HG03565 (cell line): Measurements from ENCODE around the gene SAP30BP.

Experiments
- ATAC-seq: cut with Tn5 transposase; IDR thresholded peaks from one replicate; pipeline ENCODE4 v1.9.1; 2021; ENCODE audit warnings: mild to moderate bottlenecking, moderate library complexity; ENCODE audit not compliant: unreplicated experiment

The SAP30BP gene

DNA sequence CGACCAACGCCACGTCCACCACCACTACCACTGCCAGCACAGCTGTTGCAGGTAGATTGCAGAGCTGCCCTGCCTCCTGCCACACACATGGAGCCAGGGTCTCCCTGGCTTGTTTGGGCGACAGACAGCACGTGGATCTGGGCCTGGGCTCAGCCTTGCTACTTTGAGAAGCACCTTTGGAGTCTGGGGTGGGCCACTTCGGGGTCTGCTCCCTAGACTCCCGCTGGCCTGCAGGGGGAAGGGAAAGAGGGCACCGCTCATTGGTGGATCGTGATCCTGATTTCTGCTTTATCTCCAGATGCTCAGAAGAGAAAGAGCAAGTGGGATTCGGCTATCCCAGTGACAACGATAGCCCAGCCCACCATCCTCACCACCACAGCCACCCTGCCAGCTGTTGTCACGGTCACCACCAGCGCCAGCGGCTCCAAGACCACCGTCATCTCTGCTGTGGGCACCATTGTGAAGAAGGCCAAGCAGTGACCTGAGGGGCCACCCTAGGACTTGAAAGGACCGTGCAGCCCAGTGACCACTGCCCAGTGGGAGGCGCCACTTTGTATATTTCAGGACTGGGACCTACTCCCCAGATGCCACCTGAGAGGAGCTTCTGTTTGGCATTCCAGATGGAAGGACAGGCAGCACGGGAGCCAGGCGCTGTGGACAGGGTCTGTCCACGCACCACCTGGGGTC, 39.0 kb downstream of the SAP30BP start:
- ATAC-seq, result no peak

- no peak for ATAC-seq
These were observed 40.0 kb downstream of the SAP30BP start for GRCh38 chr17:75707079-75707571.

GRCh38 chr17:75712446-75712845, 45.3 kb downstream of the SAP30BP start:
- no peak for ATAC-seq

- no peak for ATAC-seq
These were observed 52.6 kb downstream of the SAP30BP start for GRCh38 chr17:75719732-75720131.

DNA sequence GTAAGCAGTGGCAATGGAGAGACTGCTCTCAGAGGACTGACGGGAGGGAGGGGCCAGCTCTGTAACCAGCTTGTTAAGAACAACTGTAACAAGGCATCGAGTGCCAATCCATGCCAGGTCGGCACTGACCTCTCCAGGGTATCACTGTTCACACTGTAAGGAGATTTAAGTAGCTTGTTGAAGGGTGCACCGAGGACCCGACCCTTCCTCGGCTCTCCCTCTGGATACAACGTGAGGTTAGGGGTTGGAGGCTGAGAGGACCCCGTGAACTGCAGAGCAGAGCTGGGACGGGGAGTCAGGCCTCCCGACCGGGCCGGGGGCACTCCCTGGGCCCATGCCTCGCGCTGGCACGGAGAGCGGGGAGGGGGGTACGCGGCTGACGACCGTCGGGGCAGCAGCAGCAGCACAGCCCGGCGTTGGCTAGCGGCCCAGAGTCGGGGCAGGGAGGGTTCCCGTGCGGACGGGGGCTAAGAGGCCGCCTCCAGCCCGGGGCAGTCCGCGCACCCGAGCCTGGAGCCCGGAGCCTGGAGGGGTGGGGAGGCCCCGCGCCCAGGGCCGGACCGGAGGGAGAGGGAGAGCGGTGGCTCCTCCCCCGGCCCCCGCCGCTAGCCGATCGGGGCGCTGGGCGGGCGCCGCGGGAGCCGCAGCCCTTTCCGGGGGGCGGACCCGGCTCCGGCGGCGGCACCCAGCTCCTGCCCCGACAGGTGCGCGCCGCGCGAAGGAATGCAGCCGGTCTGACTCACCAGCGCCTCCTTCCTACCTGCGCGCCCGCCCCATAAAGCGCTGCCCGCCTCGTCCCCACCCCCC, 53.7 kb downstream of the SAP30BP start, which contains the start of gene ITGB4:
Gene ITGB4 (plus strand): TSS at position 804 of the 807 bp plus-strand sequence. CDS start 3,245 bp downstream, outside the sequence.
- no peak for ATAC-seq

- ATAC-seq, result no peak
These were observed 54.4 kb downstream of the SAP30BP start for GRCh38 chr17:75721463-75722011.

GRCh38 chr17:75722076-75722475, 54.9 kb downstream of the SAP30BP start:
- no peak for ATAC-seq

DNA sequence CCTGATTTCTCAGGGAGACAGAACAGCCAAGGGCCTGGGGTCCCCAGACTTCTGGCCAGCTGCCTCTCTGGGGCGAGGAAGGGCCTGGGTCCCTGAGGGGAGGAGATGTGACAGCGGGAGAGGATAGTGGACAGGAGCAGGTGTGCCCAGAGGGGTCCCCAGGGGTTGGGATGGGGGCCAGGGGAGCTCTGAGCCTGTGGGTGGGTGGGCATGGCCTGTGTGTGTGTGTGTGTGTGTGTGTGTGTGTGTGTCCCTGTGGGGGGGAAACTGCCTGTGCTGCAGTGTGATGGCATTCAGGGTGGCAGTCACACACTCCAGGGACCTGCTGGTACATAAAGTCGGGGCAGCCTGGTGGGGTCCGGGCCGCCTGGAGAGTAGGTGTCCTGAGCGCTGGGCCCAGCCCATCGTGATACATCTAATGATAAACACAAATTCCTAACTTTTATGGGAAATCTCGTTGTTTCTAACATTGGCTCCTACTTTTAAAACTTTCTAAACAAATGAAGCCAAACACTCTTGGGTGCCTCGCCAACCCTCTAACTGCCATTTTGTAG, 55.5 kb downstream of the SAP30BP start:
- no peak for ATAC-seq

DNA sequence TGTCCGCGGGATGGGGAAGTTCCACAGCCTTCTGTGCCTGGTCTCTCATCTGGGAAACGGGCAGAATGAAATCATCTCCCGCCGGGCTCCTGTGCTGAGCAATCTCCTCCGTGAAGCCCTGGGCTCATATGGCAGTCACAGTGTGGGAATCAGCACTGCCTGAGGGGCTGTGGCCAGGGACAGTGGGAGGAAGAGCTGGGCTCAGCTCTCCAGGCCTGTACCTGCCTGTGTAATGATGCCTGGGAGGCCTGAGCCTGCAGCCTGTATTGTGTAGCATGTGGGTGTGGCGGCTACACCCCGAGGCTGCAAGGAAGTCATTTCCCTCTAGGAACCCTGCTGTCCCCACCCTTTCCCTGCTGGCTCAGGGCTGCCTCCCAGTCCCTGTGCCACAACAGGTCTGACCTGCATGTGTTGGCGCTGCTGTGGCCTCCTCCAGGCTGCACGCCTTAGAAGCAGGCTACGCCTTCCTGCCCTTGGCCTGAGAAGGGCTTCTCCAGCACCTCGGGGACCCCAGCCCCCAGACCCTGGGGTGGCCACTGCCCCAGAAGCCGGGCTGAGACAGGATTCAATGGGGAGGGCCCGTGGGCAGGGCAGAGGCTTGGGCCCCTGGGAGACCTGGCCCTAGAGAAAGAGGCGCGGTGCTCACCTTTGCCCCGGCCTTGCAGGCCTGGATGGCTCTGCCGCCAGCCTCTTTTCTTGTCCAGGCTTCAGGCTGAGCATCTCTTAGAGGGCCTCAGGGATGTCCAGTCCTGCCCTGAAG, 56.2 kb downstream of the SAP30BP start:
- no peak for ATAC-seq

DNA sequence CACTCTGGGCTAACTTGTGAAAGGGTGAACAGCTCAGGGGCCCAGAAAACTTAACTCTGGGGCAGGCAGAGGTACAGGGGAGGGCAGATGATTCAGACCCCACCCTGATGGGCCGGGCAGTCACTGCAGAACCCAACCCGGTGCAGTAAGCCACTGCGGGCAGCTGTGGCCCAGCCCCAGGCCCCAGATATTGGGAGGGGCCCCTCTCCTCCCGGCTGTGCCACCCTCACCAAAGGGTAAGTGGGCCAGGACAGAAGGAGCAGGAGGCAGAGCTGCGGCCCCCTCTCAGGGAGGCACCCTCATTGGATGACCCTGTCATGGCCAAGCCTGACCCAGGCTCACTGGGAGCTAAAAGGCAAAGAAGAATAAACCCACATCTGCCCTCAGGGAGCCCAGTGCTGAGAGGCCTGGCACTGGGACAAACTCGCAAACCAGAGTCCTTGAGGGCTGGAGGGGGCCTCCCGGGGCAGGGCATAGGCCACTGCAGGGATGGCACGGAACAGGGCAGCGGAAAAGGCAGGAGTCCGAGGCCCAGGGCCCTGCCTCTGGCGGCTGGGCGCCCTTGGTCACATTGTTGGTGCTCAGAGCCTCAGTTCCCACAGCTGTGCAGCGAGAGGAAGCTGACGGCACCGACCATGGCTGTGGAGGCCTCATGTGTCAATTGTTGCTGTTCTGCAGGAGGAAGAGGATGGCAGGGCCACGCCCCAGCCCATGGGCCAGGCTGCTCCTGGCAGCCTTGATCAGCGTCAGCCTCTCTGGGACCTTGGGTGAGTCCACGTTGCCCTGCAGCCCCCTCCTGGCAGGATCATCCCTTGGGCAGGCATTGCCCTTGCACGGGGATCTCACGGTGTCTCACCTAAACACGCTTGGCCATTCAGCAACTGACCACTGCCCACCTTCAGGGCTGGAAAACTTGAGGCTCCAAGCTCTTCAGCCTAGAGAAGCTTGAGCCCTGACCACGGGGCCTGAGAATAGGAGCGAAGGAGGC, 57.2 kb downstream of the SAP30BP start:
- ATAC-seq, result no peak

- no peak for ATAC-seq
These were observed 58.4 kb downstream of the SAP30BP start for GRCh38 chr17:75725504-75725903.

DNA sequence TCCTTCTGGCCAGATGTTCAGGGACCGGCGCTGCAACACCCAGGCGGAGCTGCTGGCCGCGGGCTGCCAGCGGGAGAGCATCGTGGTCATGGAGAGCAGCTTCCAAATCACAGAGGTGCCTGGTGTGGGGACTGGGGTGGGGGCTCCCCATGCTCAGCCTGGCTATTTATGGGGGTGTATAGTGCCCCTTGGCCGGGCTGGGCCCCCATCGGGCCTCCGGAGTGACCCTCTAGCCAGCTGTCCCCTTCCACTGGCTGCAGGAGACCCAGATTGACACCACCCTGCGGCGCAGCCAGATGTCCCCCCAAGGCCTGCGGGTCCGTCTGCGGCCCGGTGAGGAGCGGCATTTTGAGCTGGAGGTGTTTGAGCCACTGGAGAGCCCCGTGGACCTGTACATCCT, 60.3 kb downstream of the SAP30BP start:
- no peak for ATAC-seq

DNA sequence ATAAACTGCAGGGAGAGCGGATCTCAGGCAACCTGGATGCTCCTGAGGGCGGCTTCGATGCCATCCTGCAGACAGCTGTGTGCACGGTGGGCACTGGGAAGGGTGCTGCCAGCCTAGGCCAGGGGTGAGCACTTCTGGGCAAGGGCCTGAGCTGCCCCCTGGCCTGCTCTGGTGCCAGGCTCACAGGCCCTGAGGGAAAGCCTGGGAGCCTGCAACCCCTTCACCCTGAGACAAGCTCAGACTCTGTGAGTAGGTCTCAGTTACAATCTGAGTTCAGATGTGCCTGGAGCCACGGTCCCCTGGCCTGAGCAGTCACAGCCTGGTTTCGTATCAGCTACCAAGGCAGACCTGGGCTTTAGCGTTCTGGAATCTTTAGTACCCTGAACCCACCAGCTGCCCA, 62.2 kb downstream of the SAP30BP start:
- no peak for ATAC-seq

DNA sequence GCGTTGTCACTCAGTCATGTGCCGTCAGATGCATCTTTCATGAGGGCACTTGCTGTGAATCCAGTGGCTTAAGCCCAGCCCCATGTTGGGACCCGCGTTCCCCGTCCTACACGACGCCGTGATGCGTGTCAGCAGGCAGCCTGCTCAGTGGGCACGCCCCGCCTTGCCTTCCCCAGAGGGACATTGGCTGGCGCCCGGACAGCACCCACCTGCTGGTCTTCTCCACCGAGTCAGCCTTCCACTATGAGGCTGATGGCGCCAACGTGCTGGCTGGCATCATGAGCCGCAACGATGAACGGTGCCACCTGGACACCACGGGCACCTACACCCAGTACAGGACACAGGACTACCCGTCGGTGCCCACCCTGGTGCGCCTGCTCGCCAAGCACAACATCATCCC, 62.9 kb downstream of the SAP30BP start:
- ATAC-seq, result no peak

- ATAC-seq, result no peak
These were observed 64.1 kb downstream of the SAP30BP start for GRCh38 chr17:75731086-75731715.

DNA sequence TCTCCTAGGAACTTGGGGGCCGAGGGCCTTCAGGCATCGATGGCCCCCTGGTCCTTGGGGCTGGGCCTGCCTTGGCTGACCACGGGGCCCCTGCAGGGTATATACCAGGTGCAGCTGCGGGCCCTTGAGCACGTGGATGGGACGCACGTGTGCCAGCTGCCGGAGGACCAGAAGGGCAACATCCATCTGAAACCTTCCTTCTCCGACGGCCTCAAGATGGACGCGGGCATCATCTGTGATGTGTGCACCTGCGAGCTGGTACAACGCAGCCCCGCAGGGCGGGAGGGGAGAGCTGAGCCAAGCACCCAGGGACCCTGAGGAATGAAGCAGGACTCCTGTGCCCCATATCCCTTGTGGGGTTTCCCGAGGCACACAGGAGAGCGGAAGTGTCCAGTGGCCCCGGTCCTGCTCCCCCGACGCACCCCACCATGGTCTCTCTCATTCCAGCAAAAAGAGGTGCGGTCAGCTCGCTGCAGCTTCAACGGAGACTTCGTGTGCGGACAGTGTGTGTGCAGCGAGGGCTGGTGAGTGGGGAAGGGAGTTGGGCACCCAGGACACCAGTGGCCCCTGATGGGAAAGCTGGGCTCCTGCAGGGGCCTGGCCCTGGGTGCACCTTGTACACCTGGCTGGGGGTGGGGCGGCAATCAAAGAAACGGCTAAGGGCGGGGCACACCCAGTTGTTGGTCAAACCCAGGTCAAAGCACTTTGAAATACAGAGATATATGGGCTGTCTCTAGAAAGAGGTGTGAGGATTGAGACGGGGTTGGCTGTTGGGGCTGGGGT, 64.8 kb downstream of the SAP30BP start:
- no peak for ATAC-seq

DNA sequence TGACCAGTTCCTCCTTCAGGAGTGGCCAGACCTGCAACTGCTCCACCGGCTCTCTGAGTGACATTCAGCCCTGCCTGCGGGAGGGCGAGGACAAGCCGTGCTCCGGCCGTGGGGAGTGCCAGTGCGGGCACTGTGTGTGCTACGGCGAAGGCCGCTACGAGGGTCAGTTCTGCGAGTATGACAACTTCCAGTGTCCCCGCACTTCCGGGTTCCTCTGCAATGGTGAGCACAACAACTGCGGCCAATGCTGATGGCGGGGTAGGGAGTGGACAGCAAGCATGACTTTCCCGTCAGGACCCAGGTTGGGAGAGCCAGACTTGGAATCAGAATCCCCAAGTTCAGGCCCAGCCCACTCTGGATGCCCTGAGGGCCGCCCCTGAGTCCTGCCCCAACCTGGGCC, 66.3 kb downstream of the SAP30BP start:
- ATAC-seq, result no peak

- no peak for ATAC-seq
These were observed 67.6 kb downstream of the SAP30BP start for GRCh38 chr17:75734674-75735294.
